Activated T-cell treated with anti-CD3 and anti-CD28 coated beads, Interleukin-2, amount 50 U/mL, for 48 hours (primary cell): ENCODE measurements around the gene ARMS2.

Experiments used
- DNase-seq, 2 experiments: peaks; one replicate each; pipeline ENCODE4 v3.0.0-alpha.2; 2020

ARMS2 gene

DNA sequence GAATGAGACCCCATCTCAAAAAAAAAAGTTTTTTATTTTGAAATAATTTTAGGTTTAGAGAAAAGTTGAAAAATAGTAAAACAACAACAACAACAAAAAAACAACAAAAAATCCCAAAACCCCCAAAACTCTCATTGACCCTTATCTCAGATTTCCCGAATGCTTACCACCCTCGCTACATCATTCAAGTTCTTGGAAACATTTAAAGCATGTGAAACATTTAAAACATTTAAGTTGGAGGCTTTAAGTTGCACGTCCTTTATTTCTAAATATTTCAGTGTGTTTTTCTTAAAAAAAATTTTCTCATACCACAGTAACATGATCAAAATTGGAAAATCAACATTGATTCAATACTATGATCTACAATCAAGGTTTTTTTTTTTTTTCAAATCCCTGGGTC is 382 bp upstream of the ARMS2 start:
- DNase-seq, result no peak

DNA sequence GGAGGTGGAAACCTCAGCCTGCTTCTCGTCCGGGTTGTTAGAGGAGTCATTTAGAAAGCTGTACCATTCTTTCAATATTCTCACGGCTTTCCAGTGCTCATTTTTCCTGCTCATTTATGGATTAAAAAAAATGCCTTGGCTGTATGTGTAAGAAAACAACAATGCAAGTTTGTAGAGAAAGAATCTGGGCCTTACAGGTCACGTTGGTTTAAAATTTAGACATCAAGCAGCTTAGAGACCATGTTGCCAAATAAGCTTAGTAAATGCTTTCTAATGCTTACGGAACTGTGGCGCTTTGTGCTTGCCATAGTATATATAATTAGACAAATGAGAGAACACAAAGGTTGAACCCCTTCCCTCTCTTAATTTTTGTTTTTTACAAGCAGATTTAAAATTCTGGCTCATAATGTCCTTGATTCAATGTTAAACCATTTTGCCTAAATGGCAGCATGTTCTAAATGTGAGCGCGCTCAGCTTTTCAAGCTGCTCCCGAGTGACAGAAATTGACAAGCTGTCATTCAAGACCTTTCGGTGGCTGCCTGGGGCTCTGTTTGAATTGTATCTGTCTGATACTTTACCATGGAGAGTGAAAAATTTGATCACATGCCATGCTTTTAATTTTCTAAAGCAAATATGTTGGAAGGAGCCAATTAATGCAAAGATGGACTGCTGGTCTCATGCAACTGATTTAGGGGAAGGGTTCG is 1.1 kb downstream of the ARMS2 start:
- no peak for DNase-seq

DNA sequence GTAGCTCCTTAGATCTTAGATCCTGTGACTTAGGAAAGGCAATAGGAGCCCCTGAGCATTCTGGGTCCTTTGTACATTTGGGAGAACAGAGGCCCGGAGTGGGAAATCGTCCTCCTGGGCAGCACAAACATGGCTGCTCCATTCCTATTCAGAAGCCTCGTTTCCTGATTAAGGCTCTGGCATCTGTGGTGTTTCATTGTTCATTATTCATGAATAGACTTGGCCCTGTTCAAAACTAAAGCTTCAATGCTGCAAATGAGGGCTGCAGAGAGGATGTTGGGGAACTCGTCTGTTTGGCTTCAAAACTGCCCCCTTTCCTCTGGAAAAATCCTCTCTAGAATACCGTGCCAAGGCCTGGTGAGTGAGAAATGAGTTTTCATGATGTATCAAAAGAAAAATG is 3.5 kb downstream of the ARMS2 start:
- no peak for DNase-seq

DNA sequence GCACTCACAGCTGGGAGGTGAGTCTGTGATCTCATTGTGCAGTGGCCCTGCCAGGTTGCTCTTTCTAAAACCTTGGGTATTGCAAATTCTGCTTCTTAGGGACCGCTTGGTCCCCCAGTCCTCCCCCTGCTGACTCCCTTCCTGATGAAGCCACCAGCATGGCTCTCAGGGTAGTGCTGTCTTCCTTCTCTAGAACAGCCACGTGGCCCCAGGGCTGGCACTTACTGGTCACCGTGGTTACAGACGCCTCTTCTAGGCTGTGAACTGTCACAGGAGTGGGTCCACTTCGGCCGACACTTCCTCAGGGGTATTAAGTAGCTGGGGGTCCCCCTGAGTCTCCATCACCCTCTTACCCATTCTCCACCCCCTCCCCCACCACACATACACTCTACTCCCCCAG is 4.2 kb downstream of the ARMS2 start:
- DNase-seq, result no peak

DNA sequence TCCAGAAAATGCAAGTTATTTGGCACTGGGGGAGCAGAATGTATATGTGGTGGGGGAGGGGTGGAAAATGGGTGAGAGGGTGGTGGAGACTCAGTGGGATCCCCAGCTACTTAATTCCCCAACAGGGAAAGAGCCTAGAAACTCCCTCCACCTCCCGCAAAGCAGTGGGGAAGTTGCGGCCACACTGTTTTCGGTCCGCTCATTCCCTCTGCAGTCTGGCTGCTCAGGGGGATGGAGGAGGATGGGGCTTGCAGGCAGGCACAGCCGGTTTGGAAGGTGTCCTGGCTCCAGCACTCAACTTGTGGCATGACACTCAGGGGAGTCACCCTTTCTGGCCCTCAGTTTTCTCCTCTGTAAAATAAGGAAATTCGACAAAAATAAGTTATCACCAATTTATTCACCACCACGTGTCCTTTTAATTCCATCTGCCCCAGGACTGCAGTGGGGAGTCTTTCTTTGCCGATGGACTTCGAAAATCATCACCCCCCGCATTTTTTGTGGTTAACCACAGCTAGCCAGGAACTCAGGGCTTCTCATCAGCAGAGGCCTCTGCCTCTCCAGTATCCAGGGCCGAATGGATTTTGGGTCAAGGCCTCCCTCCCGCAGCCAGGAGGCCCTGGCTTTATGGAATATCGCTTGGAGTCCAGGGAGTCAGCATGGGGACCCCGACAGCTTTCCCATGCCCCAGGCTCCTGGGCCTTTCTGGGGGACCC is 5.3 kb downstream of the ARMS2 start:
- no peak for DNase-seq

DNA sequence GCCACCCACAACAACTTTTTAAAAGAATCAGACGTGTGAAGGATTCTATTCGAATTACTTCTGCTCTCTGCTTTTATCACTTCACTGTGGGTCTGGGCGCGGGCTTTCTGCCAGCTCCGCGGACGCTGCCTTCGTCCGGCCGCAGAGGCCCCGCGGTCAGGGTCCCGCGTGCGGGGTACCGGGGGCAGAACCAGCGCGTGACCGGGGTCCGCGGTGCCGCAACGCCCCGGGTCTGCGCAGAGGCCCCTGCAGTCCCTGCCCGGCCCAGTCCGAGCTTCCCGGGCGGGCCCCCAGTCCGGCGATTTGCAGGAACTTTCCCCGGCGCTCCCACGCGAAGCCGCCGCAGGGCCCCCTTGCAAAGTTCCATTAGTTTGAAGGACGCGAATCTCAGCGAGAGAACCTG is 6.4 kb downstream of the ARMS2 start:
- DNase-seq, result no peak

DNA sequence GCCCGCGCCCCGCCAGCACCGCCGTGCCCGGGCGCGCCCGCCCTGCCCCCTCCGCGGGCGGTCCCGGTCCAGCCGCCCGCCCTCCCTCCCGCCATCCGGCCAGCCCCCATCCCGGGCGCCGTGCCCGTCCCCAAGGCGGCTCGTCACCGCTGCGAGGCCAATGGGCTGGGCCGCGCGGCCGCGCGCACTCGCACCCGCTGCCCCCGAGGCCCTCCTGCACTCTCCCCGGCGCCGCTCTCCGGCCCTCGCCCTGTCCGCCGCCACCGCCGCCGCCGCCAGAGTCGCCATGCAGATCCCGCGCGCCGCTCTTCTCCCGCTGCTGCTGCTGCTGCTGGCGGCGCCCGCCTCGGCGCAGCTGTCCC is 6.9 kb downstream of the ARMS2 start, which contains the start of gene HTRA1:
Gene HTRA1, plus strand, starts transcription at position 187 of the 362 bp plus-strand sequence. Its CDS starts 100 bp downstream, at position 287.
- no peak for DNase-seq

DNA sequence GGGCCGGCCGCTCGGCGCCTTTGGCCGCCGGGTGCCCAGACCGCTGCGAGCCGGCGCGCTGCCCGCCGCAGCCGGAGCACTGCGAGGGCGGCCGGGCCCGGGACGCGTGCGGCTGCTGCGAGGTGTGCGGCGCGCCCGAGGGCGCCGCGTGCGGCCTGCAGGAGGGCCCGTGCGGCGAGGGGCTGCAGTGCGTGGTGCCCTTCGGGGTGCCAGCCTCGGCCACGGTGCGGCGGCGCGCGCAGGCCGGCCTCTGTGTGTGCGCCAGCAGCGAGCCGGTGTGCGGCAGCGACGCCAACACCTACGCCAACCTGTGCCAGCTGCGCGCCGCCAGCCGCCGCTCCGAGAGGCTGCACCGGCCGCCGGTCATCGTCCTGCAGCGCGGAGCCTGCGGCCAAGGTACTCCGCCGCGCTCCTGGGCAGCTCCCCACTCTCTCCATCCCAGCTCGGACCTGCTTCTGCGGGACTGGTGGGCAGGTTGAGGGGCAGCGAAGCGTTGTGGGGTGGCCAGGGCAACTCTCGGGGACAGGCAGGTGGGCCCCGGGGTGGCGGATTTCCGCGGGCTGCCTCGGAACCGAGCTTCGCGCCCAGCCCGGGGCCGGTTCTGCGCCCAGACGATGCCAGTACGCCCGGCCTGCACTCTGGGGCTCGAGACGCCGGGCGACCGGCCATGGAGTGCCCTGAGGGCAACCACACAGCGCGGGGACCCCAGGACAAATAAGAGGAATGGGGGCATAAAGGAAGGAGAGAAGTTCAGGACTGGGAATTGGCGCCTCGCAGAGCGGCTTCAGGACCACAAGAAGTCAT is 7.5 kb downstream of the ARMS2 start:
- DNase-seq, result peak in 1 of 2 experiments; percentile 42

DNA sequence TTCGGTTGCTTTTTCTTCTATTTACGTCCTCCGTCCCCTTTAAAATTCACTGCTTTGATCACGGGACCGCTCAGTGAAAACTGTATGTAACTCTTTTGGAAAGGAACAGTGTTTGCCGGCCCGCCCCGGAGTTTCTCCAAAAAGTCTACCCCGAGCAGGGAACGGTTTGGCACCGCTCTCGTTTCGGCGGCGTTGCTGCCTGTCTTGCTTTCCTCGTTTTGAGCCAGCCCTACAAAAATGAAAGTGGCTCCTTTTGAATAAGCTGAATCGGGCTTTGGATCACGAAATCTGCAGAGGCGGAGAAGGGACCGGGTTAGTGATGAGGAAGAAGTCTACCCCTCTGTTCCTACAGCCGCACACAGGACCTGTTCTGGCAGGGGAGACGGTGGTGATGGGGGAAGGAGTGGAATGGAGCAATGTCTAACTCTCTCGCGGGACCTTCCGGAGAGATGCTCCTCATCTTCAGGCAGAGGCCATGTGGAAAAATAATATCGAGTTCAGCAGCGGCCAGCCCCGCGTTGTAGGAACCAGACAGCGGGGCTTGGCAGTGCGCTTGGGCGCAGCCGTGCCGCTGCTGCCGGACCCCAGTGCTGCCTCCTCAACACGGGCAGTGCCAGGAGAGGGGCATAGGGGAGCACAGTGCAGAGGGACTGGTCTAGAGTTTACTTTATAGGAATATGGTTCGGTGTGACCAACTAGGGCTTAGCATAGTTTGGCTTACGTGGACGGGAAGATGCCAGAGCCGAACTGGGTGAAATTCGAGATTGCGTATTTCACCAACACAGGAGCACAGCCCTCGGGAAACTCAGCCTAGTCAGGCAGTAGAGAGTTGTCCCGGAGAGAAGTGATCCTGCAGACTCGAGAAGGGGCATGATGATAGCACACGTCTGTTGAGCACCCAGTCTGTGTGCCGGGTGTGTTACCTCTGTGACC is 8.3 kb downstream of the ARMS2 start:
- peak; percentile 35 to 39 for DNase-seq

DNA sequence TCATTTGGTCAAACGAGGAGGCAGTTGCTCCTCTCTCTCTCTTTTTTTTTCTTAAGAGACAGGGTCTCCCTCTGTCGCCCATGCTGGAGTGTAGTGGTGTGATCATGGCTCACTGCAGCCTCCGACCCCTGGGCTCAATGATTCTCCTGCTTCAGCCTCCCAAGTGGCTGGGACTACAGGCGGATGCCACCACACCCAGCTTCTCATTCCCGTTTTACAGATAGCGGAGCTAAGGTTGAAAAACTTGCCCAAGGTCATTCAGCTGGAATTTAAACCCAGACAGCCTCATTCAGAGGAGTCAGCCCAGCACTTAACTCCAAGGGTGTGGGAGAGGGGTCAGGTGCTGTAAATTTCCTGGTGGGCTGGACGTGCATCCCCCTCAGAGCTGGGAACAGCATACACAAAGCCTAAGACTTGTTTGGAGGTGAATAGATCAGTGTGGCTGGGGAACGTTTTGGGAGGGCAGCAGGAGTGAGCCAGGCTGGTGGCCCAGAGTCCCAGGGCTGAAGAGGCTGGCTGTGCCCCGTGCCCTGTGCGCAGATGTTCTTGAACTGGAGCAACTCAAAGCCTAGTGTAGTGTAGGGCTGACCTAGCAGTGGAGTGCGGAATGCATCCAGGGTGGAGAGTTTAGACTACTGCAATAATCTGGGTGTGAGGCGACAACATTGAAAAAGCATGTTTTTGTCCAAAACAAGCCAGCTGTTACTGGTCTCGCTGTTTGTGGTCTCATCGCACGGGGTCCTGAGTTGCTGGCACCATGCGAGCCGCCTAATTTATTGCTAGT is 9.2 kb downstream of the ARMS2 start:
- DNase-seq, result no peak

DNA sequence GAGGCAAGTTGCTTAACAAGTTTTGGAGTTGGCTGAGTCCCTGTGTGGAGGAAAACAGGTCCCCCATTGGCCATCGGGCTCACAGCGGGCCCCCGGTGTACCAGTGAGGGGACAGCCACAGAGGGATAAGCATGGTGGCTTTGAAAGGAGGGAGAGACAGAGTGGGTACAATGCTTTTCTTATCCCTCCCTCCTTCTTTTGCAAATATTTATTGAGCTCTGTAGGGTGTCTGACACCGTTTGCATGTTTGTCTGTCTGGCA is 9.7 kb downstream of the ARMS2 start:
- DNase-seq, result no peak

DNA sequence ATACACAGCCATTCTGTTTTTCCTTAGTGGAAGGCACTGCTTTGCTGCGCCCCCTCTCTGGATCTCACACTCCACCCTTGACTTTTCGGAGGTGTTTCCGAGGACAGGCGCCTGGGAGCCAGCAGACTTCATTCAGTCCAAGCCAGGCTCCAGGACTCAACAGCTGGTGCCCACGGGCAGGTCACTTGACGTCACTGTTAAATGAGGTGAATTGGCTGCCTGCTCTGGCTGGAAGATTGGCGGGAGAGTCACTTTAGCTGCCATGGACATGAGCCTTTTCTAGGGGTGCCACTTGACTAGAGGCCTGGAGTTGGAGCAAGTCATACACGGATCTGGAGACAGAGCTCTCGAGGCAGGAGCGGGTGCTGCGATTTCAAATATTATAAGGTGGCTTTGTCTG is 10.1 kb downstream of the ARMS2 start:
- no peak for DNase-seq

DNA sequence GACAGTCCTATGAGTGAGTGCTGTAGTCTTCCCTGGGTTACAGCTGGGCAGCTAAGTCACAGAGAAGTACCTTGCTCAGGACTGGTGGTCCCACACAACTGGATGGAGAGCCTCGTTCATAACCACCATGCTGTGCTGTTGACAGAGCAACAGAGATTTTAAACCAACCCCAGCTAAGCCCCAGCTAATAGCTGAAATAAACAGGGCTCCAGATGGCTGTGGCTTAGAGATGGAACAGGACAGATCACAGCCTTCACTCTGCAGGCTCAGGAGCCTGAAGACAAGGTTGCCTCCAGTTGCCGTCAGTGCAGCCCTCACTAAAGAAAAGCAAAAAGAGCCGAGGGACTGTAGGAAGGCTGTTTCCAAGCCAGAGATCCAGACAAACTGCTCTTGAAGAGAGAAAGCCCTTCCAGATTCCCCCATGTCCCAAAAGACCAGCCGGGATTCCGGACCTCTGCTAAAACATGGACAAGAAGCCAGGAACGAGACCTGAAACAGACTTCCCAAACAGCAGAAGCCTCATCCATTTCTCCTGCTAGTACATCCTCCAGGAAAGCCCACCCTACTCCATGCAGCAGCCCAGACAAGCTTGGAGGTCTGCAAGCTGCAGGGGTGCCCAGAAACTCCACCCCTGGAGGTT is 11.1 kb downstream of the ARMS2 start:
- DNase-seq, result no peak

DNA sequence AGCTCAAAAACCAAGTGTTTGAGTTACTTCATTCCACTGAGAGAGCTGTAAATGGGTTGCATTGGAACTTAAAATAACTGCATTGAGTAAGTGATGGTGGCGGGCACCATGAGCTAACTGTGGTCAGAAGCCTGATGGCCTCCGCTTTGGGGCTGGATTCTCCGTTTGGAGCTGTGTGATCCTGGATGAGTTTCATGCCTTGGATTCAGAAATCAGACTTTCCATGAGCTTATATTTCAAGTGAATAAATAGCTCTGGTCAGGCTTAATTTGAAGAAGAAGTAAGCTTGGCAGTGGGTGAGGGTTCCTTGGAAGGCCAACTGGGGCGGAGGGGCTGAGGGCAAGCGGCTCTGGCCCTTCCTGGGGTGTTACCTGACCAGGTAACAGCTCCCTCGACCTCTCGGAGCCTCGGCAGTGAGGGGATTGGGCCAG is 12.5 kb downstream of the ARMS2 start:
- DNase-seq, result no peak

DNA sequence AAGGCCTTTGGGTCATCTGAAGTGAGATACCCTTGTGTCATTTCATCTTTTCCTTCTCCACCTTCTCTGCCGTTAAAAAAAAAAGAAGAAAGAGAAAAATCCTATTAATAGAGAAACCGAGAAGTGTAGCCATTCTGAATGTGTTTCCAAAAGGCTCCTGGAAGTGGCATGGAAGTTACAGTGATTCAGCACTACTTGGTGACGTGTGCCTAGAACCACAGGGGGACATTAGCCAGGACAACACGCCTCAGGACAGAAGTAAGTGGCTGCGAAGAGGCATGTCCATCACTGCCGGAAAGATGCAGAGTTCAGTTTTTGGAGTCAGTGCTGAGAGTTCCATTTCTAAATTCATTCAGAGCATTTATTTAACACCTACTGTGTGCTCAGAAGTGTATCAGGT is 13.2 kb downstream of the ARMS2 start:
- no peak for DNase-seq

DNA sequence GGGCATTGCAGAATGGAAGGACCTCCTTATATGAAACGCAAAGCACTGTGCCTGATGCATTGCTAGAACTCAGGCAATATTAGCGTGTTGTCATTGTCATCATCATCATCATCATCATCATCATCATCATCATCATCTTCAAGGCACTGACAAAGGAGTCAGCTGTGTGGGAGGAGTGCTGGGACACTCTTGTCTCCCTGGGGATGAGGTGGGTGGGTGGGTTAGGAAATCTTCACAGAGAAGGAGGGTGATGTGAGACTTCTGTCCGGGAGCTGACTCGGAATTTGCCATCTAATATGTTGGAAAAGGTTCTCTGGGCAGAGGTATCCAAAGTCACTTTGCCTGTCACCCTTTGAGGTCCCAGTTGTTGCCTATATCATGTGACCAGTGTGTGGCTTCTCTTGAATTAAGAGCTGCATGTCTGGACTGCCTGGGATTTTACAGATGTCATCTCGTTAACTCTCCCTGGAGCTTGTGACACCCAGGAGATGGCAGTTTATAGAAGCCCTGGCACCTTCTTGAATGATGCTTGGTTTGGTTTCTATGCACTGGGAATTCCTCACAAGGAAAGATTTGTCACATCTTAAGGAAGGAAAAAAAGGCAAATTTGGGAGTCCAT is 14.0 kb downstream of the ARMS2 start:
- no peak for DNase-seq

DNA sequence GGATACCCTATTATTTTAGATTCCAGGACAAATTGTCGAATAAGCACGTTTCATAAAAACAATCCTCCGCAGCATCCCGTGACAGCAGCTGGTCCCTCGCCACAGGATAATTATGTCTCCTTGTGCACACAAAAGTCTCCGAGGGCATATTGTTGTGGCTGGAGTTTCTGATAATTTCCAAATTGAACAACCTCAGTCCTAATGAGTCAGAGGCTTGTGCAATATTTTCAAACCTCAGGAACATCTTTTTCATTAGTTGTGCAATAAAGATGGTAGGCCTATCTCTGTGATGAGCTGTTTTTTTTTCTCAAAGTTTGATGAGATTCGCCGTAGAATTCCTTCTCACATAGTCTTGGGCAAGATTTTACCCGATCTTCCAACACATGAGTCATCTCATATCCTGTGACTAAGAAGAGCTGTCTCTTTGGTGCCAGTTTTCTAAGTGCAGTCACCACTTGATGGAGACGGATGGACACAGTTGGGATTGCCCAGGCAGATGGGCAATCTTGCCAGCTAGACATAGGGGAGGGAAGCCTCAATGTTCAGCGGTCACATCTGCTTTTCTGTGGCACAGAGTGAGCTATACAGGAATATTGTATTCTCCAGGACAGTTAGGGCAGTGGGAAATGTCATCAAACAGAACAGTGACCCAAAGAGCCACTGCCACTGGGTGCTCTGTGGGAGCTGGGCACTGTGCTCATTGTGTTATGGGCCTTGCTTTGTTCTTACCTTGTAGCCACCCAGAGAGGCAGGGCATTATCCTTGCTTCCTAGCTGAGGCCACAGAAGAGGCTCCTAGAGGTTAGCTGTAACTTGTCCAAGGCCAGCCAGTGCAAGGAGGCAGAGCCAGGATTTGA is 14.7 kb downstream of the ARMS2 start:
- DNase-seq, result no peak

DNA sequence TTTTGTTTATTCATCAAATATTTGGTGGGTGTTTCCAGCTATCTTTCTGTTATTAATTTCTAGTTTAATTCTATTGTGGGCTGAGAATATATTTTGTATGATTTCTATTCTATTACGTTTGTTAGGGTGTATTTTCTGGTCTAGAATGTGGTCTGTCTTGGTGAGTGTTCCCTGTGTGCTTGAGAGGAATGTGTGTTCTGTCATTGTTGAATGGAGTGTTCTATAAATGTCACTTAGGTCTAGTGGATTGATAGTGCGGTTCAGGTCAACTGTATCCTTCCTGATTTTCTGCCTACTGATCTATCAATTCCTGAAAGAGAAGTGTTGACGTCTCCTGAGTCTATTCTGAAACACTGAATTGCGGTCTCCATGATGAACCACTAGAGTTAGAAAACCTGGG is 15.4 kb downstream of the ARMS2 start:
- no peak for DNase-seq

DNA sequence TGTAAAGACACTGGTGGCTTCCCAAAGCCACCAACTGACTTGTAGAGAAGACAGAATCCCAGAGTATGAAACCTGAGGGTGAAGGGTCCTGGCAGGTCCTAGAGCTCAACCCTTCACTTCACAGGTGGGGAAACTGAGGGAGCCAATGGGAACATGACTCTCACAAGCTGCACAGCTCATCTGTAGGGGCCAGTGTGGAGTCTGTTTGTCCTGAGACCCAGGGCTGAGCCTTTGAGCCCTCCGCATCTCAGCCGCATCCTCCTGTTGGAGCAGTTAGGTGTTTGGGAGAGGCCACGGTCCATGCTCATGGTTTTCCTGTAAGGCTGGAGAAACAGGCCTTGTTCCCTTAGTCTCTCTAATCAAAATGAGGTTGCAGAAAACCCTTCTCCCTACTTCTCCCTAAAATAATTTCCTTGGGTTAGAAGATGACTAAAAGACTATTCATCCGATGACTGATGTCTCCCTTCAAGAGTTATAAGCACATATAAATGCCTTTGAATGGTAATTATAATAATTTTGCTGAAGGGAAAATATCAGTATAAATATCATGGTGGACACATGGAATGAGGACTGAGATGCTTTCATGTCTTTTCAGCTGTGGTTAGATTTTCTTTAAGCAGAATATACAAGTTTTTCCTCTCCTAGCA is 17.2 kb downstream of the ARMS2 start:
- DNase-seq, result no peak

DNA sequence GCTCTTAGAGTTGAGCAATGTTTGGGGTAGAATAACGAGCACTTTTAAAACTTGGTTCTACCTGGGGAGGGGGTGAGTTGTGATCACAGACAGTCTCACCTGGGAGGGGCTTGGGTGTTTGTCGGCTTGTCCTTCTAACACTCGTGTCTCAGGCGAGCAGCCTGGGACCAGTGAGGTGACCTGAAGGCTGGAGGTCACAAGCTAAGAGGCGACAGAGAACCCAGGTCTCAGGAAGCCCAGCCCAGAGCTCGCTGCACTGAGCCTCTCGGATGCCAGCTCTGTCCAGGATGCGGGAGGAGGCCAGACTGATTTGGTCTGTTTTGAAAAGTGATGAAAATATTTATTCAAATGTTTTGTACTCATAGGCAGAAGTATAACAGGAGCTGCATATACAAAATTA is 18.7 kb downstream of the ARMS2 start:
- DNase-seq, result no peak
